Activated CD4-positive, CD25-positive, alpha-beta regulatory T cell treated with anti-CD3 and anti-CD28 coated beads, Interleukin-2, amount 50 U/mL, for 72 hours (primary cell): ENCODE results near the gene SLC66A1.

Experiments used
- DNase-seq: peaks from one replicate; pipeline ENCODE4 v3.0.0; 2021

Gene SLC66A1

GRCh38 chr1:19344831-19345230, 32.7 kb downstream of the SLC66A1 start:
- DNase-seq, result no peak

- DNase-seq, result no peak
These were observed 33.3 kb downstream of the SLC66A1 start for GRCh38 chr1:19345391-19345790.

GRCh38 chr1:19346026-19346425, 33.9 kb downstream of the SLC66A1 start:
- DNase-seq, result no peak

DNA sequence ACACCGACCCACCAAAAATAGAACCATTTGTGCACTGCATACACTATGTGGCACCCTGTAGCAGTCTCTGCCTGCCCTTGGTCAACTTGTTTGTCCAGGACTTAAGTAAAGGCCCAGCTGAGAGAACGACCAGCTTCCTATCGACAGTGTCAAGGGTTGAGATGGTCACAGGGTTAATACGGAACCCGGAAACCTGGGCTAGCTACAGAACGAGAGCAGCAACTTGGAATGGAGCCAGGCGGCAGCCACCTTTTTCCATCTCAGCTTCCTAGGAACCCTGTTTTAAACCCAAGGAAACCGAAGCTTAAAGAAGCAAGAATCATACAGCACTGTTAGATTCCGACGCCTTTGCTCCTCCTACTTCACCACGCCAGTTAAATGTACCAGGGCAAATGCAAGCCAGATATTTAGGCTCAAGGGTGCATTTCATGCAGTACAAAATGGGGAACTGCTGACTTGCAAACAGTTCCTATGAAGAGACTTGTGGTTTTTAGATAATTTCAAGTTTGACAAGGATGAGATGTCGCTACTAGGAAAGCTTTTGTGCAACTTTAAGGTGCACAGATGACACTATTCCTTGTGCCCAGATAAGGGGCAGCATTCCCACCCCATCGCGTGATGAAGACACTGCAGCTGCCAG, 35.5 kb downstream of the SLC66A1 start:
- no peak for DNase-seq

GRCh38 chr1:19348441-19349198, 36.5 kb downstream of the SLC66A1 start:
- DNase-seq, result no peak

DNA sequence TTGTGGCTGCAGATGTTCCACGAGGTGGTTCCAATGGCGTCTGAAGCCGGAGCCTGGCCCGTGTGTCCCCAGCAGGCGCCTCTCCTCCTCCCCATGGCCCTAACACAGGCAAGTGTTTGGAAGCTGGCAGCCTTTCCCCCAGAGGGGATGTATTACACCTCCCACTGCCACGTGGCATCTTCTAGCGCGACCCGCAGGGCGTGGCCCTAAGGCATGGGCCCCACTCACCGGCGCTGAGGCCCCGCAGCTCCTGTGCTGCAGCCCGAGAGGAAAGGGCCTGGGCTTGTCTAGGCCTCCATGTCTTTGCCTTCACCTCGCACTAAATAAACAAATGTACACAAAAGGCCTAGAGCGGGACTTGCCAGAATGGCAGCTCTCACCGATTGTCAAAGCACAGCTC, 37.9 kb downstream of the SLC66A1 start:
- DNase-seq, result no peak

DNA sequence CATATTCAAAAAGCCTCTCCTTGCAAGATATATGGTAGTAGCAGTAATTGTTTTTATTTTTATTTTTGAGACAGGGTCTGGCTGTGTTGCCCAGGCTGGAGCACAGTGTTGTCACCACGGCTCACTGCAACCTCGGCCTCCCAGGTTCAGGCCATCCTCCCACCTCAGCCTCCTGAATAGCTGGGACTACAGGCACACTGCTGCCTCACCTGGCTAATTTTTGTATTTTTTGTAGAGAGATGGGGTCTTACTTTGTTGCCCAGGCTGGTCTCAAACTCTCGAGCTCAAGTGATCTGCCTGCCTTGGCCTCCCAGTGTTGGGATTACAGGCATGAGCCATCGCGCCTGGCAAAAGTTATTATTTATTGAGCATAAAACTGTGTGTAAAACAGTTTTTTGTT, 38.4 kb downstream of the SLC66A1 start:
- no peak for DNase-seq

DNA sequence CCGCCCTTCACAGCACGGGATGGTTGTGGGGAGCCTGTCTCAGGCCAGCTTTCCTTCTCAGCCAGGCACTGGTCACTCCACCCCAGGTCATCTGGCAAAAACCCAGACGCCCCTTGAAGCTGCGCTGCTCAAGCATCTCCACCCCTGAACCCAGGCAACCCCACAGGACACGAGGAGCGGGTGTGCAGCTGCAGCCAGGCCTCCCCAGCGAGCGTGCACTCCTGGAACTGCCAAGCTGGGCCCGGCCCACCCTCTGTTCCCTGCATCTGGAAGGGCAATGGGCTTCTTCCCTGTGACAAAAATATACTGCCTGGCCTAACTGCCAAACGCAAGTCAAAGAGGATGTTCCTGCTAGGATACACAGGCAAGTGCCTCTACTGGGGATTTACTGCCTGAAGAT, 39.7 kb downstream of the SLC66A1 start:
- DNase-seq, result no peak

GRCh38 chr1:19352839-19353238, 40.7 kb downstream of the SLC66A1 start:
- DNase-seq, result no peak

GRCh38 chr1:19353596-19353995, 41.5 kb downstream of the SLC66A1 start:
- no peak for DNase-seq

- no peak for DNase-seq
These were observed 42.4 kb downstream of the SLC66A1 start for GRCh38 chr1:19354531-19354981.

DNA sequence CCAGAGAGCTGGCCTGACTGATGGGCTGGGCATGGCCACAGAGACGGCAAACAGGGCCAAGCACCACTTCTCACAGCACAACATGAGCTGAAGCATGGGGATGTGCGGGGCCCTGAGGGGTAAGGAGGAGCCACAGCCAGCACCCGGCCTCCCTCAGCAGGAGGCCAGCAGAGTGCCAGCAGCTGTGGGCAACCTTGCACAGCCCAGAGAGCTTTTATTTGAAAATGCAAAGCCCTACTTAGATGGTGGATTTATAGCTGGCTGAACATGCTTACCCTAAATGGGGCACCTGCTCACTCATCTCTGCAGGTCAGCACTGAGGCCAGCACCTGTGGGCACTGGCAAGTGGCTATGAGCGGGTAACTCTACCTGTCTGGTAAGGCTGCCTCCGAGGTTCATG, 44.1 kb downstream of the SLC66A1 start:
- no peak for DNase-seq

- DNase-seq, result no peak
These were observed 45.3 kb downstream of the SLC66A1 start for GRCh38 chr1:19357299-19357986.

DNA sequence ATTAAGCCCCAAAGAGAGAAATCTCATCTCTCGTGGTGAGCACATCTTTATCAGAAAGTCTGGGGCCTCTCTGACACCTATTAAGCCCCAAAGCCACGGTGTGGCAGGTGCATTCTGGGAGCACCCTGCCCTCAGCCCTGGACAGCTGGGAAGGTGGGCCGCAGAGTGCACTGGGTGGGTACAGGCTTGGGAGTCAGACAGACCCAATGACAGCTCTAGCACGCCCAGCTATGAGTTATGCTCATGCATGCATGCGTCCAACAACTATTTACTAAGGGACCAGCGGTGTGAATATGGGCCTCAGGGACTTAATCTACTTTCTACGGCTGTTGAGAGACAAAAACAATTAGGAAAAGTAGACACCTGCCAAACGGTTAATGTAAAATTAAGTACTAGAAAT, 46.6 kb downstream of the SLC66A1 start:
- DNase-seq, result no peak

DNA sequence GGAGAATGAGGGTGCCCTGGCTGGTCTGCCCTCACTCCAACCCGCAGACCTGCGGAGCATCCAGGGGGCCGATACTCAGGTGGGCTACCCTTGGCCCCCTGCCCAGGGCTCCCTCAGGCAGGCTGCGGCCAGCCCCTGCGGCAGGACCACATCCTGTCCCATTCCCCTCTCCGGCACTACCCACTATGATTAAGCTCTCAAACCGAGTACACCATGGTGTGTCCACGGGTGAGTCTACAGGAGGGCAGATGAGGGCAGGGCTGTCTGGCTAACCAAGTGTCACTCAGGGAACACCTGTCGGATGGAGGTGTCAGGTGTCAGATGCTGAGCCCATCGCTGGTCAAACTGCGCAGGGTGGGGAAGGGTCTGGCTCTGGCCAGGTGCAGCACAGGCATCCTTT, 47.2 kb downstream of the SLC66A1 start:
- no peak for DNase-seq

DNA sequence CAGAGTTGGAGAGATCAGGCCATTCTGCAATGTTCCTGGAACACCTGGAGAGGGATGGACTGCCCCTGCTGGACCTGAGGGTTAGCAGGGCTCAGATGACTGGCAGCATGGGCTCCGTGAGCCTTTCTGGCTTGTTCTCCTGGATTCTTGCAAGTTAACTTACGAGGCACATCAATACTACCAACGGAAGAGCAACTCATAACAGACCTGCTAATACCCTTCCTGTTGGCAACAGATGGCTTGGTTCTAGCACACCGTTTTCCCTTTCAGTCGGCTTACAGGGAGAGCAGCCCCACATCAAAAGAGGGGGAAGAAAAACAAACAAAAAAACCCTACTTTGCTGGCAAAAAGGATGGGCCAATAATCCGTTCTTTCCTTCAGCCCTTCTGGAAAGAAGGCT, 47.9 kb downstream of the SLC66A1 start:
- no peak for DNase-seq

DNA sequence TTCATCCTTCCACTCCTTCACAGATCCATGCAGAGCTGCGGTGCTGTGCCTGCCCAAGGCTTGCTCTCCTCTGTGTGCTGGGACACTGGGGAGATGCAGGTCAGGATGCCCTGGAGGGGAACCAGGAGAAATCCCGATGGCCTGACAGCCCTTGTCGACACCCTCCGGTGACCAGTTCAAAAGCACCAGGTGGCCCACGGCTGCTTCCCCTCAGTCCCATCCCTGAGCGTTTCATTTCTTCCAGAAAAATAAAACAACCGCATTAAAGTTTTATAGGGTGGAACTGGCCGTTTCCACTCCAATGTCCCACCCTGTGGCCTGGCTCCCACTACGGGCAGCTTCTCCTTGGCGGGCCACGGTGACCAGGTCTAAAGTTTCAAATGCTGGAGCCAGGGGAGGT, 48.3 kb downstream of the SLC66A1 start:
- DNase-seq, result no peak

GRCh38 chr1:19360843-19361610, 48.9 kb downstream of the SLC66A1 start:
- DNase-seq, result no peak

- no peak for DNase-seq
These were observed 49.6 kb downstream of the SLC66A1 start for GRCh38 chr1:19361611-19362147.

GRCh38 chr1:19363536-19364152, 51.5 kb downstream of the SLC66A1 start:
- DNase-seq, result no peak

DNA sequence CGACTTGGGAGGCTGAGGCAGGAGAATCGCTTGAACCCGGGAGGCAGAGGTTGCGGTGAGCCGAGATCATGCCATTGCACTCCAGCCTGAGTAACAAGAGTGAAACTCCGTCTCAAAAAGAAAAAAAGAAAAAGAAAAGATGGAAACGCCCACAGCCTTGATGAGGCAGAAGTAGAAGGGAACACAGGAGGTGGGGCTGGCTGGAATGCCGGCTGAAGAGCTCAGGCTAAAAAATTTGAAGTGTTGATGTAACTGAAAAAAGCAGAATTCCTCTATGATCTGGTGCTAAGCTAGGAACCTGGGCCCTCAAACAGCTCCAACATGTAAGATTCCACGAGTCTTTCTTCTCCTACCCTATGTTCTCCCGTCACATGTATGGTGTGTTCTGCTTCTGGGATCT, 53.6 kb downstream of the SLC66A1 start:
- DNase-seq, result no peak
